T-helper 1 cell treated with Interleukin-12 subunit alpha and Interleukin-12 subunit beta and Interleukin-4 antibody, amounts not matched to agents 30 ng/mL and 1 ng/mL, for 36 hours (primary cell): ENCODE measurements around the gene PSG6. TPM values are rescaled to one million over a fixed set of nuclear protein-coding genes. Genes with fewer than 3 reads are reported as not detected.
"Not testable (repeated sequence)": the region's sequence is repeated elsewhere in the genome, so short reads cannot be mapped to it uniquely, and the experiment has no call there.

Experiments used
- intact Hi-C: fragments of 100-400 bp; cut with micrococcal nuclease; formaldehyde crosslinking; loops from one replicate; pipeline ENCODE4 v1.15.1; 2024
- total RNA-seq: library from RNA; stranded (reverse); gene quantifications from 2 replicates; pipeline ENCODE4 v1.2.3, GENCODE V29; 2022

Gene PSG6
- total RNA-seq, 1 donor from 2014 or later, result not detected

GRCh38 chr19:42853231-42853630 is 64.5 kb downstream of the PSG6 start:
- intact Hi-C loops, result not testable (repeated sequence)

GRCh38 chr19:42852821-42853220 is 64.9 kb downstream of the PSG6 start:
- intact Hi-C loops, result not testable (repeated sequence)

Other genes with a start within 250 kb of the PSG6 start
- gene PSG3, start 177.4 kb downstream of the PSG6 start, total RNA-seq, result not detected in 2 replicates
- gene PSG8, start 152.2 kb downstream of the PSG6 start, total RNA-seq, result not detected in 2 replicates
- not detected in 2 replicates for gene PSG1, start 38.2 kb downstream of the PSG6 start, total RNA-seq
- gene PSG7, start 19.3 kb upstream of the PSG6 start, total RNA-seq, result not detected in 2 replicates
- not detected in 2 replicates for gene PSG11, start 108.6 kb upstream of the PSG6 start, total RNA-seq
- gene PSG2, start 164.8 kb upstream of the PSG6 start, total RNA-seq, result not detected in 2 replicates